Endothelial cell (in vitro differentiated cells): ENCODE data around the gene UBE2A. TPM values are rescaled to one million over a fixed set of nuclear protein-coding genes. Genes with fewer than 3 reads are reported as not detected.
A peak's percentile ranks its signal among the peaks of the same experiment; 100 is the strongest.

ENCODE experiments used
- DNase-seq: peaks from one replicate; pipeline ENCODE4 v3.0.0; 2021; ENCODE audit warnings: low spot score
- H3K27ac Mint-ChIP-seq: one replicate; pipeline ENCODE4 v1.8.0; 2021; ENCODE audit warnings: mixed read lengths, inconsistent platforms; ENCODE audit not compliant: unreplicated experiment
- H3K27me3 Mint-ChIP-seq: one replicate; pipeline ENCODE4 v1.8.0; 2021; ENCODE audit warnings: mild to moderate bottlenecking, moderate library complexity, mixed read lengths, inconsistent platforms; ENCODE audit not compliant: unreplicated experiment
- H3K36me3 Mint-ChIP-seq: one replicate; pipeline ENCODE4 v1.8.0; 2021; ENCODE audit warnings: mild to moderate bottlenecking, low read depth, mixed read lengths, inconsistent platforms; ENCODE audit not compliant: unreplicated experiment
- H3K4me1 Mint-ChIP-seq: one replicate; pipeline ENCODE4 v1.8.0; 2021; ENCODE audit warnings: mild to moderate bottlenecking, mixed read lengths, inconsistent platforms; ENCODE audit not compliant: unreplicated experiment
- H3K4me3 Mint-ChIP-seq: one replicate; pipeline ENCODE4 v1.8.0; 2021; ENCODE audit warnings: mild to moderate bottlenecking, mixed read lengths, inconsistent platforms; ENCODE audit not compliant: unreplicated experiment
- H3K9me3 Mint-ChIP-seq: one replicate; pipeline ENCODE4 v1.8.0; 2021; ENCODE audit warnings: mixed read lengths, inconsistent platforms; ENCODE audit not compliant: unreplicated experiment
- total RNA-seq: library from RNA; stranded (reverse); fragmentation: NEBNext Ultra II Directional; extraction: Animal tissue kit (Norgen Biotek cat#: 25700); gene quantifications from one replicate; pipeline ENCODE4 v1.2.1, GENCODE V29; 2021; ENCODE audit not compliant: unreplicated experiment
- TF ChIP-seq, protein P1 (sequence below): fragments of 200-600 bp; sonication (generic); IDR thresholded peaks from one replicate; pipeline ENCODE4 v1.5.0; 2021; ENCODE audit warnings: antibody characterized with exemption; ENCODE audit not compliant: unreplicated experiment

Gene UBE2A
- total RNA-seq, 1 donor from 2014 or later: 55.9 TPM

DNA sequence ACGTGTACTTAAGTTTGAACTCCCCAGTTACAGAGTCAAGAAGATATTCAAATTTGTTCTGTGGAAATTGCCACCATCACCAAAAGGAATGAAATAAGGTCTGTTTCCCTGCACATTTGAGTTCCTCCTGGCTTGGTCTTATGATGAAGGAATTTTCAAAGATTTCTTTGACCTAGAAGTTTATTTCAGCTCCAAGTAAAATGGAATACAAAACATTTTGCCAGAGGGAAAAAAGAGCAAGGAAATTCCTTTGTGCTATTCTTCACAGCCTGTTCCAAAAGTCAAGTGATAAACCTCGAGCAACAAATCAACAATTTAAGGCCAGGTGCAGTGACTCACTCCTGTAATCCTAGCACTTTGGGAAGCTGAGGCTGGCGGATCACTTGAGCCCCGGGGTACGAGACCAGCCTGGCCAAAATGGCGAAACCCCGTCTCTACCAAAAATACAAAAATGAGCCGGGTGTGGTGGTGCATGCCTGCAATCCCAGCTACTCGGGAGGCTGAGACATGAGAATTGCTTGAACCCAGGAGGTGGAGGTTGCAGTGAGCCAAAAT is 28.4 kb downstream of the UBE2A start:
- TF ChIP-seq, protein P1, sequence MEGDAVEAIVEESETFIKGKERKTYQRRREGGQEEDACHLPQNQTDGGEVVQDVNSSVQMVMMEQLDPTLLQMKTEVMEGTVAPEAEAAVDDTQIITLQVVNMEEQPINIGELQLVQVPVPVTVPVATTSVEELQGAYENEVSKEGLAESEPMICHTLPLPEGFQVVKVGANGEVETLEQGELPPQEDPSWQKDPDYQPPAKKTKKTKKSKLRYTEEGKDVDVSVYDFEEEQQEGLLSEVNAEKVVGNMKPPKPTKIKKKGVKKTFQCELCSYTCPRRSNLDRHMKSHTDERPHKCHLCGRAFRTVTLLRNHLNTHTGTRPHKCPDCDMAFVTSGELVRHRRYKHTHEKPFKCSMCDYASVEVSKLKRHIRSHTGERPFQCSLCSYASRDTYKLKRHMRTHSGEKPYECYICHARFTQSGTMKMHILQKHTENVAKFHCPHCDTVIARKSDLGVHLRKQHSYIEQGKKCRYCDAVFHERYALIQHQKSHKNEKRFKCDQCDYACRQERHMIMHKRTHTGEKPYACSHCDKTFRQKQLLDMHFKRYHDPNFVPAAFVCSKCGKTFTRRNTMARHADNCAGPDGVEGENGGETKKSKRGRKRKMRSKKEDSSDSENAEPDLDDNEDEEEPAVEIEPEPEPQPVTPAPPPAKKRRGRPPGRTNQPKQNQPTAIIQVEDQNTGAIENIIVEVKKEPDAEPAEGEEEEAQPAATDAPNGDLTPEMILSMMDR: no peak
- no peak overlapping the region for H3K4me3 Mint-ChIP-seq
- H3K36me3 Mint-ChIP-seq: no peaks in the 10 kb centered on the region
- no peak for DNase-seq
- no peaks in the 10 kb centered on the region for H3K9me3 Mint-ChIP-seq
- no peak overlapping the region for H3K27ac Mint-ChIP-seq
- H3K4me1 Mint-ChIP-seq: peaks cover 6% of the 10 kb centered on the region
- peaks cover 1% of the 10 kb centered on the region for H3K27me3 Mint-ChIP-seq

DNA sequence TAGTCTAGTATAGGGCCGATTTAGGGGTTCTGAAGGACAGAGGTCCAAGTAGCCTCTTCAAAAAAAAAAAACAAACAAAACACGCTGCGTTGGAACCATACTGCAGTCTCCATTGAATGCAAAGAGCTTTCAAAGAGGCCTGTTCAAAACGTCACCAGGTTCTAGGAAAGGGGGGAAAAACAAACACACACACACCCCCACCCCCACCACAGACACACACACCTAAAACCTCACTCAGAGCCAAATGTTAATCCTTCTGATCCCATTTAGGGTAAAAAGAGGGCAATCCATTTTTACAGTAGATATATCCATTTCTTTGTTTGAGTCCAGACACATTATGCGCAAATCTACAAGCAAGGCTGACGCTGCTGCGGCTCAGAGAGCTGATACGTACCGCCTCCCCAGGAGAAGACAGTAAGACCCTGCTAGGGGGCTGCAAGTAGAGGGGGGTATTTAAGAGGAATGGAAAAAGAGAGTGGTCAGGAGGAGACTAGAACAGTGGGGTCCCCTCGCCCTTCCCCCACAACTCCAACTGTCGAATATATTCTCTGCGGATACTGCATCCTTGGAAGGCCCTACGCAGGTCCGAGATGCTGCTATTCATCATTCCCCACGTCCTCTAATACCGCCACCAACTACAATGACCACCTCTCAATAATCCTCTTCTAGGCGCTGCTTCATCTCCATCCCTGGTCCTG is 30.6 kb downstream of the UBE2A start:
- peaks cover 1% of the 10 kb centered on the region for H3K27me3 Mint-ChIP-seq
- H3K27ac Mint-ChIP-seq: peak overlapping the region; percentile 9
- H3K4me1 Mint-ChIP-seq: peaks cover 6% of the 10 kb centered on the region
- no peaks in the 10 kb centered on the region for H3K9me3 Mint-ChIP-seq
- no peaks in the 10 kb centered on the region for H3K36me3 Mint-ChIP-seq
- DNase-seq: no peak
- H3K4me3 Mint-ChIP-seq: peak overlapping the region; percentile 93
- TF ChIP-seq, protein P1: no peak

- H3K36me3 Mint-ChIP-seq: no peaks in the 10 kb centered on the region
- no peaks in the 10 kb centered on the region for H3K9me3 Mint-ChIP-seq
- peak overlapping the region; percentile 93 for H3K4me3 Mint-ChIP-seq
- TF ChIP-seq, protein P1: no peak
- DNase-seq: peak; percentile 3
- peaks cover under 1% of the 10 kb centered on the region for H3K27me3 Mint-ChIP-seq
- peak overlapping the region; percentile 87 for H3K27ac Mint-ChIP-seq
- peaks cover 6% of the 10 kb centered on the region for H3K4me1 Mint-ChIP-seq
These were observed 31.3 kb downstream of the UBE2A start for GRCh38 chrX:119605464-119606279.

- peak within 1 kb of the TSS; percentile 87 for H3K27ac Mint-ChIP-seq
- no peaks in the 10 kb centered on the region for H3K27me3 Mint-ChIP-seq
- TF ChIP-seq, protein P1: no peak
- H3K4me3 Mint-ChIP-seq: peak within 1 kb of the TSS; percentile 93
- no peaks in the 10 kb centered on the region for H3K9me3 Mint-ChIP-seq
- peaks cover 6% of the 10 kb centered on the region for H3K4me1 Mint-ChIP-seq
- peak; percentile 78 for DNase-seq
- H3K36me3 Mint-ChIP-seq: no peaks in the 10 kb centered on the region
These were observed 32.1 kb downstream of the UBE2A start, which contains the start of gene NKRF for GRCh38 chrX:119606280-119607017. TSS of gene NKRF (minus strand) at chrX:119606424.
